NCI-H2227 (cell line): Measurements from ENCODE around the gene SMG6.

Experiments
- DNase-seq: peaks from one replicate; lab custom pipeline; 2025; ENCODE audit not compliant: unreplicated experiment; lab: John Stamatoyannopoulos, UW

The SMG6 gene

GRCh38 chr17:2064147-2064489 is 239.5 kb downstream of the SMG6 start:
- no peak for DNase-seq

- DNase-seq: no peak
Measured at GRCh38 chr17:2063261-2064146, 240.1 kb downstream of the SMG6 start.

DNA sequence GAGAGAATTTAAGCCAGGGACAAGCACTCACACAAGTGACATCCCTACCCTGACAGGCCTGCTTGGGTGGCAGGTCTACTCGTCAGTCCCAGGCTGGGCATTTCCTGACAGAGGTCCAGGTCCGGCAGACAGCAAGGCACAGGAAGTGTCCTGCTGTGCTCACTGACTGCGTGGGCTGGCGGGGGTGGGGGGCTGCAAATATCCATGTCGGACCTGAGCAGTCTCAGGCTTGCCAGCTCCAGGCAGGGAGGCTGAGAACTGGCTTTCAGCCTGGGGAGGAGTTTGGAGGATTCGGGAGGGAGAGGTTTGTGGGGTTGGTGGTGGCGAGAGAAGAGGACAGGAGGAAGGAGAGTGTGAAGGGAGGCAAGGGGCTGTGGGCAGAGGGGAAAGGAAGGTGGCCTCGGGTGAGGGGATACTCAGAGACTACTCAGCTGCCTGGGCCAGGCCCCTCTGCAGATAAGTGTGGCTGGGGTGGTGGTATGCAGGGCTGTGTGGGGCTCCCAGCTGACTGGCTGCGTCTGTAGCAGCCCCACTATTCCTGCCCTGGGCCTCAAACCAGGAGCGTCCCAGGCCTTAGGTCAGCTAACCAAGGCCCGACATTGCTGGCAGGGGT is 240.9 kb downstream of the SMG6 start:
- no peak for DNase-seq

GRCh38 chr17:2061441-2061958 is 242.1 kb downstream of the SMG6 start:
- DNase-seq: no peak

DNA sequence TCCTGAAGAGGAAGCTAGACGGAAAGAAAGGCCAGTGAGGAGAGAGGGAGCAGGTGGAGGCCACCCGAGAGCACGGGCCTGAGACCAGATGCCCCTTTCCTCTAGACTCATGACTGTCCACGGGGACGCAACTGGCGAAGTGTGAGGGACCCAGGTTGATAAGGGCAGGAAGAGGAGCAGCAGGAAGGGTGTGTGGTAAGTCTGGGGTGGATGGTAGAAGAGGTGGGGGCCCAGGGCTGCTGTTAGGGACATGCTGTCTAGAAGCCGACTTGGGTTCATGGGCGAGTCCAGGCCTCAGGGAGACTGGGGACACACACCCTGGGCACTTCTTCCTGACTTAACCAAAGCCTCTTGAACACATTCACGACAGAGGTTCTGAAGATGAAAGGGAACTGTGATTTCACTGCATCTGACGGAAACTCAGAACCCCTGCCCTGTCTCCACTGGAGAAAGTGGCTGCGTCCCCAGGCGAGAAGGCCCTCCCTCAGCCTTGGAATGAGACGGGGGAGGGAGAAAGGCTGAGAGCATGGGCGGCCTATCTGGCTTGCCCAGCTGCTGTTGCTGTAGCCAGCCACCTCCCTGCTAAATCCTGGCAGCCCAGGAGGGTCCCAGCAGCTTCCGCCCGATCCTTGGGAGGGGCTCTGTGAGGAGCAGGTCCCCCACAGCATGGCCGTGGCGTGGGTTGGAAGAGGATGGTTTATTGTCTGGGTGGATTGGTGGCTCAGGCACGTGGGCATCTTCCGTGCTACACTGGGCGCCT is 242.7 kb downstream of the SMG6 start:
- no peak for DNase-seq

DNA sequence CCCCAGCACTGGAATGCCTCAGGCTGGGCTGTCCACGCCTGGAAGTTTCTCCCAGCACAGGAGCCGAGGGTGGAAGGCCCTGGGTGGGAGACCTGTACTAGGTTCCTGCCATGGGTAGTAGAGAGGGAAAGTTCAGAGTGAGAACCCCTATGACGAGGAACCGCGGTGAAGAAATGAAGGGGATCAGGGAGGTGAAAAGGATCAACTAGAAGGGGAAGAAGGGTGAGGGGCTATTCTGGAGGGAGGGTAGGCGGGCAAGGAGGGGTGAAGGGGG is 243.3 kb downstream of the SMG6 start:
- no peak for DNase-seq

GRCh38 chr17:2059547-2060384 is 243.8 kb downstream of the SMG6 start:
- DNase-seq: no peak

- no peak for DNase-seq
Measured at GRCh38 chr17:2058586-2059546, 244.7 kb downstream of the SMG6 start.

- no peak for DNase-seq
Measured at GRCh38 chr17:2057760-2058585, 245.6 kb downstream of the SMG6 start.

GRCh38 chr17:2057175-2057759 is 246.3 kb downstream of the SMG6 start:
- DNase-seq: no peak

GRCh38 chr17:2056206-2057174 is 247.1 kb downstream of the SMG6 start:
- DNase-seq: no peak

- DNase-seq: no peak
Measured at GRCh38 chr17:2055292-2056205, 248.0 kb downstream of the SMG6 start.

GRCh38 chr17:2054512-2055291 is 248.9 kb downstream of the SMG6 start, which contains the start of gene HIC1:
TSS of gene HIC1 (plus strand) at chr17:2055103. CDS start at chr17:2056691, 1,588 bp downstream.
- peak; percentile 74 for DNase-seq

- DNase-seq: no peak
Measured at GRCh38 chr17:2054262-2054511, 249.4 kb downstream of the SMG6 start.

DNA sequence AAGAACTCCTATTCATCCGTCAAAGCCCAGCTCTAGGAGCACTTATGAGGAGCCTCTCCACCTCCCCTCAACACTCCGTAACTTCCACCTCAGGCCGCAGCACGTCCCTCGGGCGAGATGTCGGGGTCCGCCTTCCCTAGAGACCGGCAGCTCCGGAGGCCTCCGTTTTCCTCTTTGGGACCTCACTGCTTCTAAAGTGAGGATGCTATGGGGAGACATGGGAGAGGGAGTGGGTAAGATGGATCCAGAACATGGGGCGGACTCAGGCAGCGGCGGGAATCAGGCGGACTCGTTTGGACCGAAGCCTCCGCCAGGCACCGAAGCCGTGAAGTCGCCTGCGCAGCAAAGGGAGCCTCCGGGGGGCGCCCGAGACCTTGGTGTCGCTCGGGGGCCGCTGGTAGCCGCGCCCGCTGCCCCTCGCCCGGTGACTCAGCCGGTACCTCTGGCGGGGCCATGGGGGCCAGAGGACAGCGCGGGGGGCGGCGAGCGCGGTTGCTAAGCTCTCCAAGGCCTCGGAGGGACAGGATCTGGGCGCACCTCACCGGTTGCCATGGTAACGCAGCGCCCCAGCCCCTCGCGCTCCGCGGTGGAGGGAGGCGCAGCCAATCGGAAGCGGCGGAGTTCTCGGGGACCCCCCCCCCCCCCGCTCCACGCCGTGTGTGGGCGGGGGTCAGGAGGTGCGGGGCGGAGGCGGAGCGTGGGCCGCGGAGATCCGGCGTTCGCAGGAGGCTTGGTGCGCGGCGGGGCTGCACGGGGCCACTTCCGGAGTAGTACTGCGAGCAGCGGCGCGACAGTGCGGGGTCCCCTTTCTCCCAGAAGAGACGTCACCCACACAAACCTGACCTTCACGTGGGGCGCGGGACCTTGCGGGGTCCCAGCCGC is 250.0 kb downstream of the SMG6 start:
- DNase-seq: peak; percentile 75
